ENCODE measurements around the gene TANC1. TPM values are rescaled to one million over a fixed set of nuclear protein-coding genes. Genes with fewer than 3 reads are reported as not detected.

The TANC1 gene
- total RNA-seq, 6 experiments from 2014 or later, result 4.0 to 12.7 (median 11.3) TPM

DNA sequence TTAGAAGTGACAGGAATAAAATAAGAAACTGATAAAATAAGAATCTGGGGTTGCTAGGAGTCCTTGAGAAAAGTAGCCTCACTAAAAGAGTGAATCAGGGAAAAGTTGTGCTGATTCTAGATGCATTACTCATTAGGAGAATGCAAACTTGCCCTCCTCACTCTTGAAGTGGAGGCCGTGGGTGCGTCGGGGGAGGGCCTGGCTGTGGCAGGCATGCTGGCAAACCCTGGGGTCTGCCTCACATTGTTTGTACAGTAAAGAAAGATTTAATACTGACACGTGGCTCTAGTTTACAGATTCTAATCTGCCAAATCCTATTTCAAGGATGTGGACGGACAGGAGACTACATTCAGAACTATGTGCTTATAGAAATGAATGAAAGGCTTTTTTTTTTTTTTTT is 41.9 kb downstream of the TANC1 start:
- no peak overlapping the region for H3K27ac ChIP-seq
- H3K9me3 ChIP-seq, result no peaks in the 10 kb centered on the region
- no peaks in the 10 kb centered on the region for H3K27me3 ChIP-seq
- ATAC-seq (no peak), DNase-seq (no peak)
- intact Hi-C loops (cut with DNase I), result no loop called here
- no peaks in the 10 kb centered on the region for H3K4me1 ChIP-seq
- 57% methylated on average over 5 of the region's 5 CpGs for WGBS (ENCODE audit: insufficient coverage, low coverage, low lambda C conversion rate, missing lambda C conversion rate)
- H3K4me3 ChIP-seq, result no peak overlapping the region
- no peak for TF ChIP-seq POLR2A (IDR thresholded peaks at IDR 0.05)
- TF ChIP-seq, protein P1, sequence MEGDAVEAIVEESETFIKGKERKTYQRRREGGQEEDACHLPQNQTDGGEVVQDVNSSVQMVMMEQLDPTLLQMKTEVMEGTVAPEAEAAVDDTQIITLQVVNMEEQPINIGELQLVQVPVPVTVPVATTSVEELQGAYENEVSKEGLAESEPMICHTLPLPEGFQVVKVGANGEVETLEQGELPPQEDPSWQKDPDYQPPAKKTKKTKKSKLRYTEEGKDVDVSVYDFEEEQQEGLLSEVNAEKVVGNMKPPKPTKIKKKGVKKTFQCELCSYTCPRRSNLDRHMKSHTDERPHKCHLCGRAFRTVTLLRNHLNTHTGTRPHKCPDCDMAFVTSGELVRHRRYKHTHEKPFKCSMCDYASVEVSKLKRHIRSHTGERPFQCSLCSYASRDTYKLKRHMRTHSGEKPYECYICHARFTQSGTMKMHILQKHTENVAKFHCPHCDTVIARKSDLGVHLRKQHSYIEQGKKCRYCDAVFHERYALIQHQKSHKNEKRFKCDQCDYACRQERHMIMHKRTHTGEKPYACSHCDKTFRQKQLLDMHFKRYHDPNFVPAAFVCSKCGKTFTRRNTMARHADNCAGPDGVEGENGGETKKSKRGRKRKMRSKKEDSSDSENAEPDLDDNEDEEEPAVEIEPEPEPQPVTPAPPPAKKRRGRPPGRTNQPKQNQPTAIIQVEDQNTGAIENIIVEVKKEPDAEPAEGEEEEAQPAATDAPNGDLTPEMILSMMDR (IDR thresholded peaks at IDR 0.05), result no peak
- H3K36me3 ChIP-seq, result peaks cover 0 to 2% (median 0%) of the 10 kb centered on the region in 4 donors

DNA sequence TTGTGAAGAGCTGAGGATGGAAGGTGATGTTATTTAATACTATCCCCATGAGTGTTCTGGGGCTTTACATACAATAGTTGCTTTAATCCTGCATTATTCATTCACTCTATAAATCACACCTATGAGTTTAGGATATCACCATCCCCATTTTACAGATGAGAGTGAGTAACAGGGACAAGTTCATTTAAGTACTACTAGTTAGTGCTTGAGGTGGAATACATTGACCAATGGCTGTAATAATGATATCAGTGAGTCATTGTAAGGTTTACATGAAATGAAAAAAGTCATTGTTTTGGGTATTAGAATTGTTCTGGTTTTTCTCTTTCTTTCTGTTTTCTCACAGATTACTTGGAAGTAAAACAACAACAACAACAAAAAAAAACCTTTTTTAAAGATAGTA is 42.5 kb downstream of the TANC1 start:
- Histone ChIP-seq H3K36me3 (peaks cover 0 to 2% (median 0%) of the 10 kb centered on the region in 4 donors), H3K9me3 (no peaks in the 10 kb centered on the region), H3K4me1 (no peaks in the 10 kb centered on the region), H3K27ac (no peak overlapping the region), H3K4me3 (no peak overlapping the region), H3K27me3 (no peaks in the 10 kb centered on the region)
- TF ChIP-seq, protein P1 (IDR thresholded peaks at IDR 0.05), result no peak
- no peak for TF ChIP-seq POLR2A (IDR thresholded peaks at IDR 0.05)
- no peak for ATAC-seq
- intact Hi-C loops (cut with DNase I), result no loop called here
- DNase-seq, result no peak

DNA sequence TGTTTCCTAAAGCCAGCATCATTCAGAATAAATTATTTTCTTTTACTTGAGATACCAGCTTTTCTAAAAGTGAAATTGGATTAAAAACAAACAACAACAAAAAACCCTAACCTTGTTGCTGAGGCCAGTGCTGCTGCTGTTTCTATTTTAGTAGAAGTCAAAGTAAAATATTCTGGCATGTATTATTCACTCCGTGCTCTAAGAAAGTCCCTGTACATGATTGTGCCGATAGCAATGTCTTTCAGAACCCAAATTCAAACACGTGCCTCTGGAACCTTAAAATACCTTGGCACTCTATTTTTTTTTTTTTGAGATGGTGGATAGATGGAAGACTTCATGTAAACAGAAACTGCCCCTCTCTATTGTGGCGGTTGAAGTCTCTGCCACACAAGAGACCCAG is 43.7 kb downstream of the TANC1 start:
- no peaks in the 10 kb centered on the region for H3K9me3 ChIP-seq
- no peak for DNase-seq
- H3K4me1 ChIP-seq, result no peaks in the 10 kb centered on the region
- intact Hi-C loops (cut with DNase I), result no loop called here
- peaks cover 0 to 2% (median 0%) of the 10 kb centered on the region in 4 donors for H3K36me3 ChIP-seq
- no peaks in the 10 kb centered on the region for H3K27me3 ChIP-seq
- TF ChIP-seq, protein P1 (IDR thresholded peaks at IDR 0.05), result no peak
- TF ChIP-seq POLR2A (IDR thresholded peaks at IDR 0.05), result no peak
- no peak for ATAC-seq
- 63% methylated on average over 4 of the region's 4 CpGs for WGBS (ENCODE audit: insufficient coverage, low coverage, low lambda C conversion rate, missing lambda C conversion rate)
- H3K4me3 ChIP-seq, result no peak overlapping the region
- no peak overlapping the region for H3K27ac ChIP-seq

DNA sequence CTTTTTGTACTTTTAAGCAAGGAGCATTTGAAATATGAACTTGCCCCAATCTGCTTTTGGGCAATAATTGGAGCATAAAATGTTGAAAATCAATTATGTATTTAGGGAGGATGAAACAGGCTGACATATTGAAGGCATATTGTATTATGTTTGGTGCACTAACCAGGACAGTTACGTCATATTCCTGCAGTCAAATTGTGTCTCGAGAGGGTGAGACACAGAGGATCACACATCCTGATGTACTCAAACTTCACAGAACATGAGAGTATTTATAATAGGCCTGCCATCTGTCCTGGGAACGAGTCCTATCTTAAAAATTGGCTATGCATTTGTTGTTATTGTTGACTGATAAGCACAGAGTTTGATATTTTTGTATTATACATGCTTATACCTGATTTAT is 44.7 kb downstream of the TANC1 start:
- intact Hi-C loops (cut with DNase I), result no loop called here
- 93% methylated on average over 3 of the region's 3 CpGs for WGBS (ENCODE audit: insufficient coverage, low coverage, low lambda C conversion rate, missing lambda C conversion rate)

More for the DNA sequence above, 44.7 kb downstream of the TANC1 start:
- H3K27me3 ChIP-seq, result no peaks in the 10 kb centered on the region
- no peak overlapping the region for H3K4me3 ChIP-seq
- no peaks in the 10 kb centered on the region for H3K4me1 ChIP-seq
- no peak for DNase-seq
- no peak overlapping the region for H3K27ac ChIP-seq
- peaks cover 0 to 2% (median 0%) of the 10 kb centered on the region in 4 donors for H3K36me3 ChIP-seq
- TF ChIP-seq, protein P1 (IDR thresholded peaks at IDR 0.05), result no peak
- TF ChIP-seq POLR2A (IDR thresholded peaks at IDR 0.05), result no peak
- H3K9me3 ChIP-seq, result no peaks in the 10 kb centered on the region
- ATAC-seq, result no peak

Measured in right lobe of liver (tissue), 6 donors.